ENCODE measurements around the gene BRD3.

The BRD3 gene

GRCh38 chr9:134066526-134066912 lies 1.3 kb downstream of the BRD3 start:
- DNase-seq = no peak

GRCh38 chr9:134065612-134066419 lies 2.0 kb downstream of the BRD3 start:
- peak; percentile 24 for DNase-seq

- DNase-seq = no peak
Measured at GRCh38 chr9:134064711-134065110, 3.1 kb downstream of the BRD3 start.

DNA sequence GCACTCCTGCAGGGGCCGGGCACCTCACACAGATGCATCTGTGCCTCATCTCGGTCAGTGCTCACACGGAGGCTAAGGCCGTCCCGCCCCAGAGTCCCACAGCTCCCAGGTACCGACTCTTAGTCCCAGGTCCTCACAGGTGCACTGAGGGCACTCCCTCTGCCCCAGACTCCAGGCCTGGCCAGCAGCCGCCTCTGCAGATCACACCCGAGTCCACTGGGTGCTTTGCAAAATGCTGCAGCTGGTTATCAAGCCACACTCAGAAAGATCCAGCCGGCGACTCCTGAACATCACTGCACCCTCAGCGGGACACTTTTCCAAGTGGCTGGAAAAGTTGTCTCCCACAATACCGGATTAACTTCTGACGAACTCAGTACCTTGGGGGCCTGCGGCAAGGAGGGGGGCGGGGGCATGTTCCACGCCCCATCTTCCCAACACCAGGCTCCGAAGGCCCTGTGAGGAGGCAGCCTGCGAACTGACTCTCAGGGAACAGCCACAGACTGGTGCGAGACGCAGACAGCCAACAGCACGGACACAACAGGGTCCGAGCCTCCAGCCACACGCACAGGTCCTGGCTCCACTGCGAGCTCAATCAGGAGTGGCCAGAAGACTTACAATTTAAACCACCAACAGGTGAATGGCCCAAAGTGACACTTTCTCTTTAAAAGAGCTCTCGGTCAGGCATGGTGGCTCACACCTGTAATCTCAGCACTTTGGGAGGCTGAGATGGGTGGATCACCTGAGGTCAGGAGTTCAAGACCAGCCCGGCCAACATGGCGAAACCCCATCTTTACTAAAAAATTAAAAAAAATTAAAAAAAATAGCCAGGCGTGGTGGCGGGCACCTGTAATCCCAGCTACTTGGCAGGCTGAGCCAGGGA lies 4.0 kb downstream of the BRD3 start:
- no peak for DNase-seq

- DNase-seq = no peak
Measured at GRCh38 chr9:134063088-134063570, 4.7 kb downstream of the BRD3 start.

DNA sequence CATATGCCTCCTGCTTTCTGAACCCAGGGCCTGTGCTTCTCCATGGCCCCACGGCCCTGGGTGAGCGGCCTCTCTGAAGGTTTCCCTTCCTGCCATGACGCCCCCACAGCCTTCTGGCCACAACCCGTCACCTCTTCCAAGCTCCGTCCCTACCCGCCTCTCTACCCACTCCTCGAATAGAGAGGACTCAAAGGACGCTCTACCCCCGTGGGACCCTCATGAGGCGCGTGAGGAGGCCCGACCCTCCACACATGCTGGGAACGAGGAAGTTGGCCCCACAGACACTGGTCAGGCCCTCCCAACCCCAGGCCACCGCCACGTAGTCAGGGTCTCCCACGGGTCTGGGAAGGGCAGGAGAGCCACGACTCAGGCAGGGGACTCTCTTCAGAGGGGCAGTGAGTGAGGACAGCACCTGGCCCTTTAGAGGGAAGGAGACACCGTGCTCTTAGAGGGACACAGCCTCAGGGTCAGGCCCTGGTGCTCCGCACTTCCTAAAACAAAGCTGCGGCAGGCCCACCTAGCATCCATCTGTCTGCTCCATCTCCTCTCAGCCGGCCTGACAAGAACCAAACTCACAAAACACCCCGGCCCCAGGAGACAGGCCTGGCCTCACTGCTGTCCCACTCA lies 5.3 kb downstream of the BRD3 start:
- no peak for DNase-seq

DNA sequence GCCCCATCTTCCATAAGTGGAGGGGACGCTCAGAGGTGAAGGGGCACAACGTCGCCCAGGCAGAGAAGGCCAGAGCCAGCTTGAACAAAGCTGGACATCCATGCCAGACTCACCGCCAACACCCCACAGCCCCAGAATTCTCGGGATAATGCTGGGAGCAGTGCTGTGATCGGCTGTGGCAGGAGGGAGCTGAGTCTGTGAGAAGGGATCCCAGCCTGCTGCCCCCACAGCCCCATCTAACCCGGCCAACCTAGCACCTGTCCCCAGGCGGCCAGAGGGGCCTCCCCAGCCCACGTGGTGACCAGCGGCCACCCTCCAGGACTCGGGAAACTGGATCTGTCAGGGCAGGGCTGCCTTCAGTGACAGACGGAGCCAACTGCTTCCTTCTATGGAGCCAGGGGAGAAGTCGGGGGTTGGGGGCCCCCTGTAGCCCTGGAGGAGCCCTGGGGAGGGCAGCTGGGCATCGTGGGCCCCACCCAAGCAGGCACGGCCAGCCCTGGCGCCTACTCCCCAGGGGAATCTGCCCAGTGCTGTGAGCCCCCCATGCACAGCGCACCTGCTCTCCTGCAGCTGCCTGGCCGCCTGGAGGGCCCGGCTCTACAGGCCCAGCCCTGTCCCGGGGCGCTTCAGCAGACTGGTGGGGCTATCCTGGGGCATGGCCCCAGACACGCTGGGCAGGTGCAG lies 6.0 kb downstream of the BRD3 start:
- DNase-seq = no peak

- no peak for DNase-seq
Measured at GRCh38 chr9:134061019-134061687, 6.7 kb downstream of the BRD3 start.

- DNase-seq = no peak
Measured at GRCh38 chr9:134060546-134060945, 7.3 kb downstream of the BRD3 start.

- DNase-seq = no peak
Measured at GRCh38 chr9:134059661-134060395, 8.0 kb downstream of the BRD3 start.

DNA sequence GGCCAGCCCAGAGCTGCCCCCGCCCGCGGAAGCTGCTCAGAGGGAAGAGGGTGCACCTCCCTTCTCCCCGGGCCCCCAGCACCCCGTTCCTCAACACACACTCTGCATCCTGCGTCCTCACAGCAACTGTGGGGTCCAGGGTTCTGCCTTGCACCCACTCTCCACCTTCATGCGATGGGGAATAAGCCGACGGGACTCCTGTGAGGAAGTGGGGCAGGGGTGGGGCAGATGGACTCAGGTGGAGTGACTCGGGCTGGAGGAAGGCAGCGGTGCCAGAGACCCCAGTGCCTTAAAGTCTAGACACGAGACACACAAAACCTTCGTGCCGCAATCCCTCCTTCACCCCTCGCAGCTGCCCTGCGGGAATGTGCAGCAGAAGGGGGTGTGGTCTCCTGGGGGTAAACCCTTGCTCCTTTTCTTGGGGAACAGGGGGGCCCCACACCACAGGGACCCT lies 8.6 kb downstream of the BRD3 start:
- no peak for DNase-seq

GRCh38 chr9:134058716-134059115 lies 9.1 kb downstream of the BRD3 start:
- no peak for DNase-seq

DNA sequence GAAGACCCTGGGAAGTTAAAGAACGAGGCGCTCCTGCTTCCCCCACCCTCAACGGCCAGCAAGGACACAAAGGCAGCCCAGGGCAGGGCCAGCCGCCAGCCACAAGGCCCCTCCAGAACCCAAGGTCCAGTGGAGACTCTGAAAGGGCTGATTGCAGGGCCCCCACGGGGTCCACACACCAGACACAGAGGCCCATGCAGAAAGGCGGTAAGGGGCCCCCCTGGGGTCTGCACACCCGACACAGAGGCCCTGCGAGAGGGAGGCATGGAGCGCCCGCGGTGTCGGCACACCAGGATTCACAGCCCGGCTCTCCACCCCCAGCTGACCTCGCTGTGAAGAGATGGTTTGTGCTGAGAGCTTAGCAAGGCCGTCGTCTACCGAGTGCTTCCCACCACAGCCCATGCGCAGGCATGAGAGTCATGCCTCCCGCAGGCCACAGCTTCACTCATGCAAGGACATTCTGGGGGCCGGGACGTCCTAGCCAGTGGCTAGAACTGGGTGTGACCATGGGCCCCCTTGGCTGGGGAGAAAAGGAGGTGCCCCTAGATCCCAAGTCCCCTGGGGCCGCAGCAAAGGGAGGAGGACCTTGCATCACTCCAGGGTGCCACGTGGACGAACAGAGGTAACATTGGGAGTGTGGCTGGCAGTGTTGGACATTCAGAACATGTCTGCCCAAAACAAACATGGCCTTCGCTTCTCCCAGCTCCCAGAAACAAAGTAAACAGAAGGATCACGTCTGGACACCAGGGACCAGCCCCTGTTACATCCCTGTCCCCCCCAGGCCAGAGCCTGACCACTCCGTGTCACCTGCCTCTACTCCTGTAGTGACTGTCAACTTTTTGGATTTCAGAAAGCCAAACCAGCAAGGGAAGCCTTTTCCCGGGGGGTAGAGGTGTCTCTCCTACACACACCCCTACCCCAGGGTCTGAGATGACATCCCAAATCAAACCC lies 9.8 kb downstream of the BRD3 start:
- no peak for DNase-seq

DNA sequence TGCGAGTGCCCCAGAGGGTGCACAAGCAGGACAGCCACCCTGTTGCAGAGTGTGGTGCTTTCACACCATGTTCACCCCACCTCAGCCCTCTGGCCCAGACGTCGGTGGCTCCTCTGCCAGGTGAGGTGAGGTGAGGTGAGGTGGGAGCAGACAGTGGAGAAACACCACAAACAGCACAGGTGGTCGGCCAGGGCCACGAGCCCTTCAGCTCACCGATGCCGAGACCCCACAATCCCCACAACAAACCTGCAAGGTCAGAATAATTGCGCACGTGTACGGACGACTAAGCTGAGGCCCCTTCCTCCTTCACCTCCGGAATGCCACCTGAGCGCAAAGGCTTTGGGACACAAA lies 10.5 kb downstream of the BRD3 start:
- no peak for DNase-seq

DNA sequence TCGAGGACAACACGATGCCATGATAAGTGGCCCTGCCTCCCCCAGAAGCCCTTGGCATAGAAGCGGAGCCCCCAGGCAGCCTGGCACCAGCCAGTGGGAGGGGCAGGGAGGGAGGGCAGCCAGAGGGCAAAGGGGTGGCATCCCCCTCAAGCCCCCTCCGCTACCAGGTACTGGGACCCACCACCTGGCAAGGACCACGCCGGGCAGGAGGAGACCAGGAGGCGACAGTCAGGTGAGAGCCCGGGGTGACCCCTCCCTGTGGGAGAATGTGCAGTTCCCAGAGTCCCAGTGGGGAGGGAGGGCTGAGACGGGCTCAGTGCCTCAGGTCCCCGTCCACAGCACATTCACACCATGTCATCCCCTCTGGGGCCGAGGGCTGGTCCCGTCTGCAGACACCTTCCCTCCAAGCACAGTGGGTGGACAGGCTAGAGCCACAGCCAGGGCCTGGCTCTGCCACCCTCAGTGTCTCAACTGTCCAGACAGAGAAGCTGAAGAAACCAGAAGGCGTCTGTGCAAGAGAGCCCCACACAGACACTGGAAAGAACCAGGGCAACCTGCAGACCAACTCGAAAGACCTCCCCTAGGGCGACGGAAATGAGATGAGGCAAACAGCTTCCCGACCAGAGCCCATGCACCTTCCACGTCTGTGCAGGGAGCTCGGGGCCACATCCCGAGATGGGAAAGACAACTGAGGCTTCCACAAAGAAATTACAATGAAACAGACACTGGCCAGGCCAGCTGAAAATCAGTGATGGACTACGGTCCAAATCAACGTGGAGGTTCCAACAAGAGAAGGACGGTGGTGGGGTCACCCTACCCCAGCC lies 11.1 kb downstream of the BRD3 start:
- no peak for DNase-seq

GRCh38 chr9:134055981-134056461 lies 11.8 kb downstream of the BRD3 start:
- DNase-seq = no peak

- no peak for DNase-seq
Measured at GRCh38 chr9:134054891-134055811, 12.7 kb downstream of the BRD3 start.
